OCI-M2 (cell line): Measurements from ENCODE around the gene LBHD2.

Source experiments
- DNase-seq: peaks from one replicate; lab custom pipeline; 2025; ENCODE audit not compliant: unreplicated experiment; lab: John Stamatoyannopoulos, UW

LBHD2 gene

GRCh38 chr14:103130017-103130764 lies 46.2 kb downstream of the LBHD2 start:
- no peak for DNase-seq

DNA sequence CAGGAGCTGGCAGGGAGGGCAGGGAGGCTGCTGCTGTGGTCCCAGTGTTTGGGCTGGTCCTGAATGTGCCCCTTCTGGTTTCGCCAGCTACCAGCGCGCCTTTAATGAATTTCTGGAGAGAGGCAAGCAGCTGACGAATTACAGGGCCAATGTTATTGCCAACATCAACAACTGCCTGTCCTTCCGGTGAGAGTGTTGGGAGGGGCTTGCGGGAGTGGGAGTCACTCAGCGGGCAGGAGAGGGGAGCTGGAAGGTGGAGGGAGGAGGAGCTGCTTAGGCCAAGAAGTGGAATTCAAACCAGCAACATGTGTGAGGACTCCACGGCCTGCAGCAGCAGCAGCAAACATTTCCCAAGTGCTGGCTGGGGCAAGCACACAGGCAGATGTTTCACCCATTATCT lies 47.0 kb downstream of the LBHD2 start:
- no peak for DNase-seq

DNA sequence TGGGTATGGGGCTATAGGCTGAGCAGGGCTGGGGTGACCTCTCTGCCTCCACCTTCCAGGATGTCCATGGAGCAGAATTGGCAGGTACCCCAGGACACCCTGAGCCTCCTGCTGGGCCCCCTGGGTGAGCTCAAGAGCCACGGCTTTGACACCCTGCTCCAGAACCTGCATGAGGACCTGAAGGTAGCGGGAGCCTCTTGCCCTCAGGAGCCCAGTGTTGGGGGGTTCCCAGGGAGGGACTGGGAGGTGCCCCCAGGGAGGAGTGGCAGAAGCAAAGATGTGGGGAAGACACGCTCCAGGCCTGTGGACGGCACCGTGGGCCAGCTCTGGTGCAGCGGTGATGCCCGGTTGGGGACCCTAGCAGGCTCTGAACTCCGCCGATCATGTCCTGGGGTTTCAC lies 47.6 kb downstream of the LBHD2 start:
- DNase-seq: no peak

GRCh38 chr14:103132381-103133209 lies 48.6 kb downstream of the LBHD2 start:
- DNase-seq: no peak

DNA sequence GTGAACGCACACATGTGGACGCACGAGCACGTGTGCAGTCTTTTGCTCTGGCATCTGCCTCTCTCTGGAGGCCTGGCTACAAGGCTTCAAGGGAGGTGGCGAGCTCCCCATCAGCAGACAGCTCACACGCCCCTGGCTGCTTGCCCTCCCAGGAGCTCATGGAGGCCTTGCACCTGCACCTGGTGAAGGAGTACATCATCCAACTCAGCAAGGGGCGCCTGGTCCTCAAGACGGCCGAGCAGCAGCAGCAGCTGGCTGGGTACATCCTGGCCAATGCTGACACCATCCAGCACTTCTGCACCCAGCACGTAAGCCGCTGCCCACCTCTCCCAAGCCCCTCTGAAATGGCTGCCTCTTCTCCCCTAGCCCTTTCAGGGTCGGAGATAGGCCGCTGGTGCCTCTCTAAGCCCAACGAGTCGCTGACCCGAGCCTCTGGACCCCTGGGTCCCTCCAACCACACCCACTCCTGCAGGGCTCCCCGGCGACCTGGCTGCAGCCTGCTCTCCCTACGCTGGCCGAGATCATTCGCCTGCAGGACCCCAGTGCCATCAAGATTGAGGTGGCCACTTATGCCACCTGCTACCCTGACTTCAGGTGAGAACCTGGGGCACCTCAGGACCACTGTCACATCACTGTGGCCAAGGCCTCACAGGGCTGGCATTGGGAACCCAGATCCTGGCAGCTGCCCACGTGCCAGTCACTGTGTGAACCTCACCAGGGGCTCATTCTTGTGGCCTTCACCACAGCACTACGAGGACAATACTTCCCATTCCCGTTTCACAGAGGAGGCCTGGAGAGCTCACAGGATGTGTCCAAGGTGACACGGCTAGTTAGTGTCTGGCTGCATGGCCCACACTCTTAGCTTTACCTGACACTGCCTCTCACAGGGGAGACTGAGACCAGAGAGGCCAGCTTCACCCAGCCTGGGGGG lies 49.5 kb downstream of the LBHD2 start:
- DNase-seq: no peak

GRCh38 chr14:103134405-103134804 lies 50.4 kb downstream of the LBHD2 start:
- no peak for DNase-seq

DNA sequence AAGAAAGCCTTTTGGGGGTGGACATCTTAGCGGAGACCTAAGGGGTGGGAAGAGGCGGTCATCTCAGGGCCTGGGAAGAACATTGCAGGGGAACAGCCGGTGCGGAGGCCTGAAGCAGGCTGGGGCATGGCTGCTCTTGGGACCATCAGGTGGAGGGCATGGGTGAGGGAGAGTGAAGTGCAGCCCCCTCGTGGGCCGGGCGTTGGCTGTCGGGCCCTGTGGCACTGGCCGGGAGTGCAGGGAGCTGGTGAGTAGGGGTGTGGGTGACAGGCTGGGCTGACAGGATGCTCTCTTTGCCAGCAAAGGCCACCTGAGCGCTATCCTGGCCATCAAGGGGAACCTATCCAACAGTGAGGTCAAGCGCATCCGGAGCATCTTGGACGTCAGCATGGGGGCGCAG lies 50.9 kb downstream of the LBHD2 start:
- no peak for DNase-seq

- DNase-seq: no peak
Measured at GRCh38 chr14:103135333-103136260, 51.6 kb downstream of the LBHD2 start.

GRCh38 chr14:103136388-103137271 lies 52.6 kb downstream of the LBHD2 start:
- DNase-seq: no peak

DNA sequence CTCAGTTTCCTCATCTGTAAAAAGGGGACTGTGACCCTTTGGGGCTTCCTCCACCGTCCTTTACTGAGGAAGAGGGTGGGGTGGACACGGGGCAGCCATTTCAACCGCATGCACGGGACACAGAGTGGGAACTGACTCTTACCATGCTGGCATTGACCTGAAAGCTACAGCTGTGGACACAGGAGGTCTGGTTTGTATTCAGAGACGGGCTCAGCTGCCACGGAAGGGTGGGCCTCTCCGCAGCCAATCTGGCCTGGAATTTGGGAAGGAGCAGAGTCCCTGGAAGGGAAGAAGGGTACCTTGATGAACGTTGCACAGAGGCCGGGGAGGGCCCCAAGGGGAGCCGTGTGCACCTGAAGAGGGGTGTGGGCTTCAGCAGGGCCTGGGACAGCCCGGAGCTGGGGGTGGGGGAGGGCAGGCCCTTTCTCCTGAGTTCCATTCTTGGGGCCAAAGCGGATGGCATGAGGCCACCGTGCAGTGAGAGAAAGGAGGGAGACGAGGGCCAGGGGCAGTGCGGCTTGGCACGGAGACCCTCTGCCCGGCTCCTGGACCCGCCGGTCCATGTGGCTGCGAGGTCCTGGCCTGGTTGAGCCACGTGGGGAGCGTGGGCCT lies 53.8 kb downstream of the LBHD2 start:
- no peak for DNase-seq

DNA sequence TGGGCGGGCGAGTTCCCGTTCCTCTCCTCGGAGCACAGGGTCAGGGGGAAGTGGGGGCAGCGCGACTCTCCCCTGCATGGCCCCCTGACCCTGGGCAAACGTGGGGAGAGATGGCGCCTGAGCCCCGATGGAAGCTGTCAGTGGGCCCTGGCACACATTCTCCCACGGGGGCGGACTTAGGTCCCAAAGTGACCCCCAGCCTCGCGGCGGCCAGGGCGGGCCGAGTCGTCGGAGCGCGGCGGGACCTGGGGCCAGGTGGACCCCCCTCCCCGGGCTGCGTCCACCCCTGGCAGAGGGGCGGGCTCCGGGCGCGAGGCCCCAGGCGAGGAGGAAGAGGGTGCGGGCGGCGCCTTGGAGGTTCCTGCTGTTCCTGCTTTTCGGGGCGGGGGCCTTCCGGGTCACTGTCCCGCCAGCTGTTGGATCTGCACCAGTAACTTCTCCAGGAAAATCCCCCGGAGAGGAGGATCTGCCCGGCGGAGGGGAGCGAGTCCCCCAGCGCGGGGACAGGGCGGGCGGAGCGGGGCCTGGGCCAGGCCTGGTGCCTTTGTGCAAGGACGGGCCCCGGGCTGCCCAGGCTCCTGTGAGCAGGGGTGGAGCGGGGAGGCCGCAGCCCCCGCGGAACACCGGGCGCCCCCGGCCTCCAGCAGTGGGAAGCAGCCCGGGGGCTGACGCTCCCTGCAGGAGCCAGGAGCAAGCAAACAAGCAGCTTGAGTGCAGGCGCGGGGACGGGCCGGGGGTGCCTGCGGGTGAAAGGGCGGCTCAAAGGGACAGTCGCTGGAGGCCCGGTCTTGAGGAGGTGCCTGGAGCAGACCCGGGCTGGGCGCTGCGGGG lies 54.5 kb downstream of the LBHD2 start:
- DNase-seq: no peak

DNA sequence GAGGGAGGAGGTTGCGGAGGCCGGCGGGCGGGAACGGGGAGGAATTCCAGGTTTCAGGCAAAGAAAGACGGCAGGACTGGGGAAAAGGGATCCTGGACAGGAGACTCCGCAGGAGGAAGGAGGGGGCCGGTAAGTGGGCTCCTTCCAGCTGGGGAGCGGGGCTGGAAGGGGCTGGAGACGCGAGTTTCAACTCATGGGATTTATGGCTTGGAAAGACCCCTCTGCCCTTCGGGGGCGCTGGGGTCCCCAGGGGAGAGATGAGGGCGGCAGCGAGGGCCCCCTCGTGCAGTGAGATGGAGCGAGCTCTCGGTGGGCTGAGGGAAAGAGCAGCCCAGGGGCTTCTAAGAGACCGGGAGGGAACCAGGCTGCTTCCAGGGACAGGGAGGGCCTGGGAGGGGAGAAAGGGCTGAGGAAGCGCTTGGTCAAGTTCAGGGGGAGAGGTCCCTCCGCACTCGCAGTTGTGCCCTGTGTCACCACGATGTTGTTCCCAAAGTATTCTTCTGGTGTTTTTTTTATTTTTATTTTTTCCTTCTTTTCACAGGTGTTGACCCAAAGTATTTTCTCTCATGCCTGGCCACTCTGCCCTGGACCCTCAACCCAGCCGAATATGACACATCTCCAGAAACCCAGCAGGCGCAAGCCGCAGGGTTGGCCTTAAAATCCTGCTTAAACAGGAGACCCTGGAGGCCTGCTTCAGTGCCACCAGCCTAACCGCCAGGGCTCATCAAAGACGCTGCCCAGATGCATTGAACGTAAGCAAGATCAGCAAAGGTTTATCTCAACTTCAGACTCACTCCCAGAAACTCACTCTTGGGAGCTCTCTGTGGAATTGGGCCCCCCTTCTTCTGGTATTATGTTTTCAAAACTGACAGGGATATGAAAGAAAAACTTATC lies 55.4 kb downstream of the LBHD2 start:
- DNase-seq: no peak
